Rectal smooth muscle tissue (tissue), 1 donor: Measurements from ENCODE around the gene POLR2F.
"Not testable (repeated sequence)": the region's sequence is repeated elsewhere in the genome, so short reads cannot be mapped to it uniquely, and the experiment has no call there.

Experiments used
- H3K27ac ChIP-seq: one replicate; pipeline ENCODE4 v1.7.0; 2013; ENCODE audit warnings: low read depth, low read length, inconsistent platforms
- H3K27me3 ChIP-seq: one replicate; pipeline ENCODE4 v1.7.0; 2013; ENCODE audit warnings: low read length; ENCODE audit not compliant: control insufficient read depth, insufficient read depth
- H3K36me3 ChIP-seq: one replicate; pipeline ENCODE4 v1.7.0; 2013; ENCODE audit warnings: low read length; ENCODE audit not compliant: control insufficient read depth, insufficient read depth
- H3K4me1 ChIP-seq: one replicate; pipeline ENCODE4 v1.7.0; 2013; ENCODE audit warnings: low read length; ENCODE audit not compliant: control insufficient read depth, insufficient read depth
- H3K4me3 ChIP-seq: one replicate; pipeline ENCODE4 v1.7.0; 2013; ENCODE audit warnings: low read length
- H3K9ac ChIP-seq: one replicate; pipeline ENCODE4 v1.7.0; 2013; ENCODE audit warnings: low read length

POLR2F gene

DNA sequence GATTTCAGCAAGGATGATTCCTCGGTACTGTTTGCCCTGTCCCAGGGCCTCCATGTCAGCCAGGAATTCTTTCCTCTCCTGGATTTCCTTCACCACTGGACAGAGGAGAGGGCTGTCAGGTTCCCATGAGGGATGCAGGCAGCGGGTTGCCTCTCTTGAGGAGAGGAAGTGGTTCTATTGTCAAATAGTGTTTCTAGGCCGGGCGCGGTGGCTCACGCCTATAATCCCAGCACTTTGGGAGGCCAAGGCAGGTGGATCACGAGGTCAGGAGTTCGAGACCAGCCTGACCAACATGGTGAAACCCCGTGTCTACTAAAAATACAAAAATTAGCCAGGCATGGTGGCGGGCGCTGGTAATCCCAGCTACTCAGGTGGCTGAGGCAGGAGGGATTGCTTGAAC, 9.1 kb upstream of the POLR2F start:
- not testable (repeated sequence) for H3K9ac ChIP-seq, H3K27ac ChIP-seq, H3K4me3 ChIP-seq, H3K27me3 ChIP-seq, H3K4me1 ChIP-seq
- H3K36me3 ChIP-seq = peaks cover 16% of the 10 kb centered on the region

GRCh38 chr22:37947142-37947795, 6.2 kb upstream of the POLR2F start:
- H3K4me1 ChIP-seq, H3K9ac ChIP-seq, H3K36me3 ChIP-seq, H3K27ac ChIP-seq, H3K27me3 ChIP-seq, H3K4me3 ChIP-seq: not testable (repeated sequence)

DNA sequence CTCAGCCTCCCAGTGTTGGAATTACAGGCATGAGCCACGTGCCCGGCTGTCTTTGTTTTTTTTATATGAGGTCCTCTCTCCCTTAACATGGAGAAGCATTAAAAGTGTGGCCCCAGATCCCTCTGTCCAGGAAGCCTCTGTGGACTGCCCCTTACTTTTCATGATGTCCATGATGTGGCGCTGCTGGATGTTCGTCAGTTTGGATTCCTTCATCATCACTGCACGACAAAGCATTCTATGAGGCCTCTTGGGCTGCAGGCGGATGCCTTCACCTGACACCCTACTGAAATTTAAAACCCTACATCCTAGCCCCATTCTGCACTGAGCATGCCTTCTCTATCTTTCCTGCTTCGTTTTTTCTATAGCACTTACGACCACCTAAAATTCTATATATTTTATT, 2.2 kb upstream of the POLR2F start:
- Histone ChIP-seq H3K27ac (no peak overlapping the region), H3K36me3 (no peaks in the 10 kb centered on the region), H3K9ac (no peak overlapping the region), H3K27me3 (no peaks in the 10 kb centered on the region), H3K4me3 (no peak overlapping the region), H3K4me1 (peaks cover 7% of the 10 kb centered on the region)

DNA sequence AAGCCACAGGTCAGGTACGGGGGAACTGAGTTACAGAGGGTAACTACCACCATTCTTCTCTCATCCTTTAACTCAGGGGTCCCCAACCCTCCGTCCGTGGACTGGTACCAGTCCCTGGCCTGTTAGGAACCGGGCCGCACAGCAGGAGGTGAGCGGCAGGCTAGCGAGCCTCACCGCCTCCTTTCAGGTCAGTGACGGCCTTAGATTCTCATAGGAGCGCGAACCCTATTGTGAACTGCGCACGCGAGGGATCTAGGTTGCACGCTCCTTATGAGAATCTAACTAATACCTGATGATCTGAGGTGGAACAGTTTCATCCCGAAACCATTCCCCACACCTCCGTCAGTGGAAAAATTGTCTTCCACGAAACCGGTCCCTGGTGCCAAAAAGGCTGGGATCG, 870 bp upstream of the POLR2F start:
- H3K27ac ChIP-seq, H3K9ac ChIP-seq, H3K4me1 ChIP-seq, H3K27me3 ChIP-seq, H3K36me3 ChIP-seq: not testable (repeated sequence)
- peak overlapping the region; percentile 94 for H3K4me3 ChIP-seq

- H3K36me3 ChIP-seq = peaks cover 13% of the 10 kb centered on the region
- H3K27ac ChIP-seq = peak overlapping the region; percentile 18
- peak overlapping the region; percentile 94 for H3K4me3 ChIP-seq
- peaks cover 7% of the 10 kb centered on the region for H3K4me1 ChIP-seq
- no peaks in the 10 kb centered on the region for H3K27me3 ChIP-seq
- H3K9ac ChIP-seq = no peak overlapping the region
Observed at GRCh38 chr22:37953062-37953436, 450 bp upstream of the POLR2F start.

DNA sequence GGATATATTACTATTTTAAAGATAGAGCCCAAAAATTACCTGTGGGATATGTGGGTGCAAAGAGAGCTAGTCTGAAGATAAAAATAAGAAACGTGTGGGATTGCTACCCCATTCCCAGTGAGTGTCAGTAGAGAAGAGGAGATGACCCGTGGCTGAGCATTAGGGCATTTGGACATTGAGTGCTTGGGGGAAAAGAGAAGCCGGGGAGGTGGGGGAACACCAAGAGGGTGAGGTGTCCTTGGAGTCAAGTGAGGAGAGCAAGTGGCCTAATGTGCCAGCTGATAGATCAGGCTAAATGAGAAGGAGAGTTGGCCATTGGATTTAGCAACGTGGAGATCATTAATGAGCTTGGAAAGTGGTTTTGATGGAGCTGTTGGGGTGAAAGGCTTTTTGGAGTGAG, 1.2 kb downstream of the POLR2F start:
- peak overlapping the region; percentile 4 for H3K9ac ChIP-seq
- H3K36me3 ChIP-seq = peaks cover 18% of the 10 kb centered on the region
- H3K4me1 ChIP-seq = peaks cover 7% of the 10 kb centered on the region
- no peaks in the 10 kb centered on the region for H3K27me3 ChIP-seq
- H3K4me3 ChIP-seq = peak overlapping the region; percentile 94
- H3K27ac ChIP-seq = no peak overlapping the region

DNA sequence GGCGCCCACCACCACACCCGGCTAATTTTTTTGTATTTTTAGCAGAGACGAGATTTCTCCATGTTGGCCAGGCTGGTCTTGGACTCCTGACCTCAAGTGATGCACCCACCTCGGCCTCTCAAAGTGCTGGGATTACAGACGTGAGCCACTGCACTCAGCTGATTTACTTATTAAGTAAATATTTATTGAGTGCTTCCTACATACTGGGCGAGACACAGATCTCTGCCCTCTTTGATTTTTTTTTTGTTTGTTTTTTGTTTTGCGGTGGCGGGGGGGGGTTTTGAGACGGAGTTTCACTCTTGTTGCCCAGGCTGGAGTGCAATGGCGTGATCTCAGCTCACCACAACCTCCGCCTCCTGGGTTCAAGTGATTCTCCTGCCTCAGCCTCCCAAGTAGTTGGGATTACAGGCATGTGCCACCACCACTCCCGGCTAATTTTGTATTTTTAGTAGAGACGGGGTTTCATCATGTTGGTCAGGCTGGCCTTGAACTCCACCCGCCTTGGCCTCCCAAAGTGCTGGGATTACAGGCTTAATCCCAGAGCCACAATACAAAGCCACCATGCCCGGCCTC, 2.4 kb downstream of the POLR2F start:
- H3K36me3 ChIP-seq = peaks cover 18% of the 10 kb centered on the region
- not testable (repeated sequence) for H3K4me1 ChIP-seq, H3K27ac ChIP-seq, H3K4me3 ChIP-seq, H3K9ac ChIP-seq, H3K27me3 ChIP-seq

- no peaks in the 10 kb centered on the region for H3K27me3 ChIP-seq
- no peak overlapping the region for H3K27ac ChIP-seq
- no peak overlapping the region for H3K4me3 ChIP-seq
- no peak overlapping the region for H3K9ac ChIP-seq
- H3K4me1 ChIP-seq = peaks cover 7% of the 10 kb centered on the region
- peaks cover 23% of the 10 kb centered on the region for H3K36me3 ChIP-seq
Observed at GRCh38 chr22:37957232-37957631, 3.7 kb downstream of the POLR2F start.

DNA sequence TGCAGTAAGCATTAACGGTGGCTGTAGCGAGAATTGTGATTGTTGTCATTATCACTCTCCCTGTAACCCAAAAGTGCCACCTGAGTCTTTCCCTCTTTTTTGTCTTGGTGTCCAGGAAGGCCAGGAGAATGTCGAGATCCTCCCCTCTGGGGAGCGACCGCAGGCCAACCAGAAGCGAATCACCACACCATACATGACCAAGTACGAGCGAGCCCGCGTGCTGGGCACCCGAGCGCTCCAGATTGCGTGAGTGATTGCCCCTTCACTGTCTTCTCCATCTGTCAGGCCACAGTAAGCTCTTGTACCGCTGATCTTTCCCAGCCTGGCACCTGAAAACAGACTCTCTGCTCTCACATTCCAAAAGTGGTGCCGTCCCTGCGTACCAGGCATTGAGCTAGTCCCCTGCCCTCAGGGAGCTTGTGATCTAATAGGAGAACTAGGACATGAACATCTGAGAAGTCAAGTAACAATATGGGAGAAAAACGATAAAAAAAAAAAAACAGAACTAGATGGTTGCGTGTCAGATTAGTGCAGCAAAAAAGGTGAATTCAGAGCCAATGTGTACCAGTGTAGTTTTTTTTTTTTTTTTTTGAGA, 5.8 kb downstream of the POLR2F start:
- Histone ChIP-seq H3K4me1 (peaks cover 6% of the 10 kb centered on the region), H3K36me3 (peaks cover 25% of the 10 kb centered on the region), H3K27ac (no peak overlapping the region), H3K27me3 (no peaks in the 10 kb centered on the region), H3K4me3 (no peak overlapping the region), H3K9ac (no peak overlapping the region)

DNA sequence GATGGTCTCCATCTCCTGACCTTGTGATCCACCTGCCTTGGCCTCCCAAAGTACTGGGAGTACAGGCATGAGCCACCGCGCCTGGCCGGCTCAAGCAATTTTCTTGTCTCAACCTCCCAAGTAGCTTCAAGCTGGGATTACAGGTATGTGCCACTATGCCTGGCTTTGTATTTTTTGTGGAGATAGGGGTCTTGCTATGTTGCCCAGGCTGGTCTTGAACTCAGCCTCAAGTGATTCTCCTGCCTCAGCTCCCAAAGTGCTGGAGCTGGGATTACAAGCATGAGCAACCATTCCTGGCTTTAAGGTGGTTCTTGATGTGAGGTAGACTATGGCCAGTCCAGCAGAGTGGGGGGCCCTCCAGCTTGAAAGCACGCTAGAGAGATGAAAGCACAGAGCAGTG, 7.6 kb downstream of the POLR2F start:
- H3K27ac ChIP-seq = no peak overlapping the region
- no peaks in the 10 kb centered on the region for H3K4me1 ChIP-seq
- H3K9ac ChIP-seq = no peak overlapping the region
- H3K4me3 ChIP-seq = no peak overlapping the region
- H3K36me3 ChIP-seq = peaks cover 26% of the 10 kb centered on the region
- H3K27me3 ChIP-seq = no peaks in the 10 kb centered on the region

DNA sequence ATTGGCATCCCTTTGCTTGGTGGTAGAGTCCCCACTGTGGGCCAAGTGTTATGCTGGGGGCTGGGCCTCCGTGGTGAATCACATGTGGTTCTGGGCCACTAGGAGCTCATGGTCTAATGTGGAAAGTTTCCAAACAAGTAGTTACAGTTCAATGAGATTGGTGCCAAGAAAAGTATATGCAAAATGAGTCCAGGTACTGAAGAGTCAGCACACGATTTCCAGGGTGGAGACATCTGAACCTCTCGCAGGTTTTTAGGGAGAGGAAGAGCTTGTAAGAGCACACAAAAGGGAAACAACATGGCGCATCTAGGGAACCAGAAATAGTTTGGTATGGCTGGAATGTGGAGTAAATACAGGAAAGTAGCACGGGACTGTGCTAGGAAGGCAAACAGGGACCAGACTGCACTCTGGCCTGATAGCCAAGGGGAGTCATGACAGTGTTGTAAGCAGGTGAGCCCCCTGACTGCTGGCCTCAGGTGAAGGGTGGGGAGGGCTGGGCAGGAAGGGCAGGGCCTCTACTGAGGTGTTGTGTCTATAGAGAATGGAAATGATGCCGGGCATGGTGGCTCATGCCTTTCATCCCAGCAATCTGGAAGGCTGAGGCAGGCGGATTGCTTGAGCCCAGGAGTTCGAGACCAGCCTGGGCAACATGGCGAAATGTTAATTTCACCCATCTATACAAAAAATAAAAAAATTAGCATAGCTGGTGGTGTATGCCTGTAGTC, 12.6 kb downstream of the POLR2F start:
- Histone ChIP-seq H3K9ac (no peak overlapping the region), H3K4me3 (no peak overlapping the region), H3K36me3 (peaks cover 17% of the 10 kb centered on the region), H3K27me3 (no peaks in the 10 kb centered on the region), H3K4me1 (no peaks in the 10 kb centered on the region), H3K27ac (no peak overlapping the region)

DNA sequence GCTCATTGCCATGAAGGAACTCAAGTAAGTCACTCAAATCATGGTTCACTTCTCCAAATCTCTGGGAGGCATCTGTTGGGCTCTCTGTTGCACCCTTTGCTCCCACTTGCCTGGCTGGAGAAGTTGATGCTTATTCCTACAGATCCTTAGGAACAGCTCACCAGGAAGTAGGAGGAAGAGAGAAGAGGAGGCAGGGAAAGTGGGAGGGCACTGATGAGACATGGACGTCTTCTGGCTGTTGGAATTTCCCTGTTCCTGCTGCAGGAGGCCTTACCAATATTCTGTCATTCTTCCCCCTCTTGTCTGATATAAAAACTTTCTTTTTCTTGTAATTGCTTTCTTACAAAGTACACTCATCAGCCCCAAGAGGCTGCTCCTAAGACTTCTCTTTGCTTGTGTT, 13.6 kb downstream of the POLR2F start:
- Histone ChIP-seq H3K36me3 (peaks cover 13% of the 10 kb centered on the region), H3K27ac (no peak overlapping the region), H3K27me3 (no peaks in the 10 kb centered on the region), H3K4me3 (no peak overlapping the region), H3K9ac (no peak overlapping the region), H3K4me1 (no peaks in the 10 kb centered on the region)
